Endothelial cell of umbilical vein (primary cell): ENCODE data around the gene CCDC59. TPM values are rescaled to one million over a fixed set of nuclear protein-coding genes. Genes with fewer than 3 reads are reported as not detected.

ENCODE experiments used
- BruUV-seq: library from RNA; stranded (reverse); fragments of 400-500 nt; replicated peaks from 2 replicates; lab custom pipeline; 2021; lab: Mats Ljungman, UMichigan
- CTCF ChIA-PET: fragments of 300-600, 350-600 bp; sonication (Branson Sonifier 250); formaldehyde crosslinking; loops from one replicate; lab custom pipeline; 2021; ENCODE audit warnings: antibody characterized with exemption, inconsistent platforms; lab: Charles Lee
- POLR2A ChIA-PET: fragments of 300-600, 350-600 bp; sonication (Branson Sonifier 250); formaldehyde crosslinking; loops from one replicate; lab custom pipeline; 2021; ENCODE audit warnings: antibody characterized with exemption, inconsistent platforms; lab: Charles Lee
- DNase-seq: peaks from one replicate; pipeline ENCODE4 v3.0.0-alpha.2; 2011; ENCODE audit warnings: low read depth, low spot score
- FAIRE-seq: peaks from 2 replicates; lab custom pipeline; 2011; peaks lifted over from hg19 to GRCh38; lab: Jason Lieb, UNC
- H2AFZ ChIP-seq: 2 replicates; pipeline ENCODE4 v1.6.0; 2012; ENCODE audit warnings: low read depth, low read length, control low read depth, inconsistent platforms
- H3K27ac ChIP-seq: 2 replicates; pipeline ENCODE4 v1.5.1; 2011; ENCODE audit warnings: low read depth, mild to moderate bottlenecking, control low read depth, low read length, moderate library complexity; ENCODE audit not compliant: insufficient read depth
- H3K27me3 ChIP-seq, 2 experiments: 2 replicates each; pipeline versions ENCODE4 v1.6.0 to v1.6.1; 2011; ENCODE audit warnings: low read length in 2 of 2, mixed read lengths in 1 of 2; ENCODE audit not compliant: control insufficient read depth in 2 of 2, insufficient read depth in 2 of 2
- H3K36me3 ChIP-seq, 2 experiments: 2 replicates in 1 of 2; 3 replicates in 1 of 2; pipeline ENCODE4 v1.5.1; 2011; ENCODE audit warnings: low read length in 2 of 2, mild to moderate bottlenecking in 1 of 2, moderate library complexity in 1 of 2; ENCODE audit not compliant: control insufficient read depth in 2 of 2, insufficient read depth in 2 of 2; ENCODE audit errors: extremely low read depth in 1 of 2
- H3K4me1 ChIP-seq: 3 replicates; pipeline ENCODE4 v1.5.1; 2011; ENCODE audit warnings: mild to moderate bottlenecking, low read length; ENCODE audit not compliant: control insufficient read depth, insufficient read depth; ENCODE audit errors: extremely low read depth
- H3K4me2 ChIP-seq: 2 replicates; pipeline ENCODE4 v1.6.1; 2011; ENCODE audit warnings: low read length, control low read depth, mixed read lengths; ENCODE audit not compliant: insufficient read depth
- H3K4me3 ChIP-seq, 3 experiments: fragments of 200-600 bp in 1 of 3; sonication (generic), shearing (Covaris generic) in 1 of 3; replicated peaks in 1 of 3; 2 replicates each; pipeline ENCODE4 v1.5.1; 2011 to 2016; ENCODE audit warnings: control low read depth in 3 of 3, low read length in 3 of 3, mild to moderate bottlenecking in 2 of 3, inconsistent platforms in 1 of 3, low read depth in 1 of 3, moderate library complexity in 1 of 3; ENCODE audit not compliant: insufficient read depth in 1 of 3
- H3K79me2 ChIP-seq: 2 replicates; pipeline ENCODE4 v1.6.0; 2012; ENCODE audit warnings: low read length, inconsistent platforms; ENCODE audit not compliant: control insufficient read depth, insufficient read depth
- H3K9ac ChIP-seq: replicated peaks from 2 replicates; pipeline ENCODE3; 2011; ENCODE audit warnings: low read length, control low read depth; ENCODE audit not compliant: insufficient read depth; ENCODE audit errors: extremely low read depth
- H3K9me1 ChIP-seq: replicated peaks from 3 replicates; pipeline ENCODE4 v1.6.0; 2011; ENCODE audit warnings: mild to moderate bottlenecking, low read length; ENCODE audit not compliant: control insufficient read depth, insufficient read depth; ENCODE audit errors: extremely low read depth
- H3K9me3 ChIP-seq: replicated peaks from 2 replicates; pipeline ENCODE4 v1.5.1; 2012; ENCODE audit warnings: low read length, inconsistent platforms; ENCODE audit not compliant: control insufficient read depth, insufficient read depth
- H4K20me1 ChIP-seq: replicated peaks from 2 replicates; pipeline ENCODE3; 2011; ENCODE audit warnings: mild to moderate bottlenecking, low read length; ENCODE audit not compliant: control insufficient read depth, insufficient read depth; ENCODE audit errors: extremely low read depth
- EZH2 ChIP-seq: IDR thresholded peaks from 2 replicates; pipeline ENCODE4 v1.6.1; 2012; ENCODE audit warnings: borderline replicate concordance, low read depth, mild to moderate bottlenecking, moderate library complexity, low read length, inconsistent platforms; ENCODE audit not compliant: severe bottlenecking
- FOS ChIP-seq: IDR thresholded peaks from 2 replicates; pipeline ENCODE4 v1.6.1; 2011; ENCODE audit warnings: mild to moderate bottlenecking, low read length, moderate library complexity, borderline replicate concordance; ENCODE audit not compliant: insufficient read depth
- GATA2 ChIP-seq: IDR thresholded peaks from 2 replicates; pipeline ENCODE4 v1.7.0; 2011; ENCODE audit warnings: low read depth, mild to moderate bottlenecking, moderate library complexity, mixed read lengths, low read length; ENCODE audit not compliant: insufficient read length, insufficient read depth
- MAX ChIP-seq: IDR thresholded peaks from 2 replicates; pipeline ENCODE4 v1.6.1; 2011; ENCODE audit not compliant: insufficient read depth, insufficient read length
- MYC ChIP-seq: IDR thresholded peaks from one replicate; pipeline ENCODE4 v1.6.1; 2011; ENCODE audit warnings: mild to moderate bottlenecking, low read depth, low read length
- POLR2AphosphoS5 ChIP-seq: IDR thresholded peaks from 2 replicates; pipeline ENCODE4 v1.6.1; 2012; ENCODE audit warnings: low read depth, mild to moderate bottlenecking, control low read depth, low read length, moderate library complexity; ENCODE audit not compliant: insufficient read depth
- dilution Hi-C: fragments of 300-500 bp; cut with MboI; formaldehyde crosslinking; loops from one replicate; pipeline ENCODE4 v1.15.0; 2019; ENCODE audit warnings: low sequenced_read_pairs; ENCODE audit not compliant: extremely low pct_ligation_motif_present
- intact Hi-C: fragments of 100-400 bp; cut with micrococcal nuclease; formaldehyde crosslinking; loops from one replicate; pipeline ENCODE4 v1.10.0; 2022
- polyA plus RNA-seq, 4 experiments: library from polyadenylated mRNA; depleted of rRNA in 3 of 4; stranded (reverse) in 3 of 4; unstranded in 1 of 4; fragments of >200 nt; gene quantifications; 2 replicates each; pipeline versions ENCODE4 v1.2.1 to v1.2.3, GENCODE V29; 2011 to 2012; ENCODE audit warnings: missing spikeins in 1 of 4
- total RNA-seq: library from RNA; stranded (reverse); gene quantifications from 2 replicates; pipeline ENCODE4 v1.2.3, GENCODE V29; 2021
- TF ChIP-seq, protein P1 (sequence below), 2 donors: IDR thresholded peaks; 1 replicate in 1 of 2; 2 replicates in 1 of 2; pipeline ENCODE4 v1.5.1; 2011; ENCODE audit warnings: low read length in 2 of 2, mild to moderate bottlenecking in 2 of 2, moderate library complexity in 2 of 2, control low read depth in 1 of 2, inconsistent platforms in 1 of 2, low read depth in 1 of 2; ENCODE audit not compliant: insufficient read depth in 1 of 2; ENCODE audit errors: extremely low read depth in 1 of 2

CCDC59 gene
- total and polyA plus RNA-seq, 2 donors (not counting 3 experiments of a cell fraction or from before 2014, with no cell fraction given) = 12.1 to 45.4 TPM

GRCh38 chr12:82398879-82399278 lies 40.7 kb upstream of the CCDC59 start:
- dilution Hi-C loops (no loop called here), intact Hi-C loops (no loop called here)
- FAIRE-seq (no peak), DNase-seq (no peak)
- Histone ChIP-seq H3K4me3 (no peak overlapping the region), H3K9me1 (no peaks in the 10 kb centered on the region), H4K20me1 (no peaks in the 10 kb centered on the region), H3K27me3 (no peaks in the 10 kb centered on the region), H3K9me3 (no peaks in the 10 kb centered on the region), H3K79me2 (no peaks in the 10 kb centered on the region), H3K4me2 (no peak overlapping the region), H3K36me3 (no peaks in the 10 kb centered on the region), H3K9ac (no peak overlapping the region), H2AFZ (no peak overlapping the region), H3K4me1 (no peaks in the 10 kb centered on the region), H3K27ac (no peak overlapping the region)
- CTCF ChIA-PET = interaction anchor here (0.9 kb wide), 1 partner anchor 90 kb away, joined by 3 read pairs; no protein-coding TSS in a partner anchor
- no TSS peak for BruUV-seq
- TF ChIP-seq, protein P1, sequence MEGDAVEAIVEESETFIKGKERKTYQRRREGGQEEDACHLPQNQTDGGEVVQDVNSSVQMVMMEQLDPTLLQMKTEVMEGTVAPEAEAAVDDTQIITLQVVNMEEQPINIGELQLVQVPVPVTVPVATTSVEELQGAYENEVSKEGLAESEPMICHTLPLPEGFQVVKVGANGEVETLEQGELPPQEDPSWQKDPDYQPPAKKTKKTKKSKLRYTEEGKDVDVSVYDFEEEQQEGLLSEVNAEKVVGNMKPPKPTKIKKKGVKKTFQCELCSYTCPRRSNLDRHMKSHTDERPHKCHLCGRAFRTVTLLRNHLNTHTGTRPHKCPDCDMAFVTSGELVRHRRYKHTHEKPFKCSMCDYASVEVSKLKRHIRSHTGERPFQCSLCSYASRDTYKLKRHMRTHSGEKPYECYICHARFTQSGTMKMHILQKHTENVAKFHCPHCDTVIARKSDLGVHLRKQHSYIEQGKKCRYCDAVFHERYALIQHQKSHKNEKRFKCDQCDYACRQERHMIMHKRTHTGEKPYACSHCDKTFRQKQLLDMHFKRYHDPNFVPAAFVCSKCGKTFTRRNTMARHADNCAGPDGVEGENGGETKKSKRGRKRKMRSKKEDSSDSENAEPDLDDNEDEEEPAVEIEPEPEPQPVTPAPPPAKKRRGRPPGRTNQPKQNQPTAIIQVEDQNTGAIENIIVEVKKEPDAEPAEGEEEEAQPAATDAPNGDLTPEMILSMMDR (IDR thresholded peaks at IDR 0.05; ENCODE audit: extremely low read depth in 1 of 2, insufficient read depth in 1 of 2, low read depth in 1 of 2, low read length in 2 of 2) = no peak
- TF ChIP-seq MYC (no peak), GATA2 (no peak), EZH2 (no peak), MAX (no peak), FOS (no peak), POLR2AphosphoS5 (no peak)
- POLR2A ChIA-PET = no interaction called here
